Keratinocyte (primary cell): Measurements from ENCODE around the gene CRKL.

Source experiments
- CTCF ChIP-seq, 3 experiments: IDR thresholded peaks in 1 of 3; conservative IDR thresholded peaks in 1 of 3; optimal IDR thresholded peaks in 1 of 3; 2 replicates in 2 of 3; 3 replicates in 1 of 3; pipeline versions ENCODE3 to v1.5.1; 2011; ENCODE audit warnings: low read length in 3 of 3, mild to moderate bottlenecking in 3 of 3, moderate library complexity in 2 of 3, control low read depth in 1 of 3, inconsistent platforms in 1 of 3; ENCODE audit not compliant: insufficient read depth in 2 of 3; ENCODE audit errors: extremely low read depth in 1 of 3
- EZH2 ChIP-seq: IDR thresholded peaks from one replicate; pipeline ENCODE4 v1.6.1; 2012; ENCODE audit warnings: inconsistent platforms, mild to moderate bottlenecking, low read length, moderate library complexity

GRCh38 chr22:20980938-20981722 is 63.9 kb downstream of the CRKL start:
- TF ChIP-seq CTCF (optimal IDR thresholded peaks at IDR 0.05 in 1 of 3, IDR thresholded peaks at IDR 0.05 in 1 of 3, conservative IDR thresholded peaks at IDR 0.05 in 1 of 3; ENCODE audit: extremely low read depth in 1 of 3, insufficient read depth in 2 of 3, low read length in 3 of 3) (no peak), EZH2 (no peak)
